ENCODE results near the gene SCAPER. TPM values are rescaled to one million over a fixed set of nuclear protein-coding genes. Genes with fewer than 3 reads are reported as not detected.

SCAPER gene
- total and polyA plus RNA-seq, 10 donors, result 3.9 to 53.3 (median 34.0) TPM

GRCh38 chr15:76625267-76625666, 279.9 kb downstream of the SCAPER start:
- 73 to 97% (median 90%) methylated on average over 3 to 4 of the region's 4 CpGs for WGBS, 5 donors

GRCh38 chr15:76614725-76615124, 290.4 kb downstream of the SCAPER start:
- DNase-seq, result no peak
- peaks cover 0 to 34% (median 23%) of the 10 kb centered on the region in 8 donors for H3K9me3 ChIP-seq
- TF ChIP-seq POLR2A (IDR thresholded peaks at IDR 0.05) (no peak), CTCF (IDR thresholded peaks at IDR 0.05 in 8 of 11, conservative IDR thresholded peaks at IDR 0.05 in 3 of 11) (no peak), POLR2AphosphoS5 (IDR thresholded peaks at IDR 0.05) (no peak)
- peaks cover 0 to 36% (median 0%) of the 10 kb centered on the region in 6 donors for H3K36me3 ChIP-seq
- H3K27ac ChIP-seq, result no peak overlapping the region
- intact Hi-C loops (cut with DNase I; ENCODE audit: low total_unique reads), result no loop called here
- H3K27me3 ChIP-seq (replicated peaks in 1 of 7), result no peaks in the 10 kb centered on the region
- no peak overlapping the region for H3K4me3 ChIP-seq
- H3K4me1 ChIP-seq, result no peaks in the 10 kb centered on the region

More at GRCh38 chr15:76625267-76625666, 279.9 kb downstream of the SCAPER start:
- Histone ChIP-seq H3K36me3 (peaks cover 0 to 23% (median 2%) of the 10 kb centered on the region in 6 donors), H3K27ac (no peak overlapping the region), H3K4me3 (no peak overlapping the region), H3K9me3 (no peaks in the 10 kb centered on the region), H3K4me1 (no peaks in the 10 kb centered on the region), H3K27me3 (replicated peaks in 1 of 7) (no peaks in the 10 kb centered on the region)
- TF ChIP-seq CTCF (IDR thresholded peaks at IDR 0.05 in 8 of 11, conservative IDR thresholded peaks at IDR 0.05 in 3 of 11) (no peak), POLR2A (IDR thresholded peaks at IDR 0.05) (no peak), POLR2AphosphoS5 (IDR thresholded peaks at IDR 0.05) (no peak)
- intact Hi-C loops (cut with DNase I; ENCODE audit: low total_unique reads), result no loop called here
- DNase-seq, result no peak

DNA sequence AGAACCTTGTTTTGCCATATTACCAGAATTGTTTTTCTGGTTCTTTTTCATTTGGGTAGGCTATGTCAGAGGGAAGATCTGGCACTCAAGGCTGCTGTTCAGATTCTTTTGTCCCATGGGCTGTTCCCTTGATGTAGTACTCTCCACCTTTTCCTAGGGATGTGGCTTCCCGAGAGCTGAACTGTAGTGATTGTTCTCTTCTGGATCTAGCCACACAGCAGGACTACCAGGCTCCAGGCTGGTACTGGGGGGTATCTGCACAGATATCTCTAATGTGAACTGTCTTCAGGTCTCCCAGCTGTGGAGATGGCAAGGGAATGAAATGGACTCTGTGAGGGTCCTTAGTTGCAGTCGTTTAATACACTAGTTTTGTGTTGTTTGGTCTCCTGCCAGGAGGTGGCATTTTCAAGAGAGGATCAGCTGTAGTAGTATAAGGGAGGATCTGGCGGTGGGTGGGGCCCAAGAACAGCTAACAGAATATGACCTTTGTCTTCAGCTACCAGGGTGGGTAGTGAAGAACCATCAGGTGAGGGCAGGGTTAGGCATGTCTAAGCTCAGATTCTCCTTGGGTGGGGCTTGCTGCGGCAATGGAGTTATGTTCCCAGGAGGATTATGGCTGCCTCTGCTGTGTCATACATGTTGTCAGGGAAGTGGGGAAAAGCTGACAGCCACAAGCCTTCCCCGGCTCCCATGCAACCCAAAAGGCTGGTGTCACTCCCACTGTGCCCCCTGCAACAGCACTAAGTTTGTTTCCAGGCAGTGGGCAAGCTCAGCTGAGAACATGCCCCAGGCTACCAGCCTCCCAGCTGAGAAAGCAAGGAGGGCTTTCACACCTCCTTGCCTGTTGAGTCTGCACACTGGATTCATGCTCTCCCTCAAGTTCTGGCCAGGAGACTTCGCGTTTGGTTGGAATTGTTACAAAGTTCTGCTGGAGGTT, 316.1 kb downstream of the SCAPER start:
- intact Hi-C loops (cut with DNase I; ENCODE audit: low total_unique reads), result no loop called here
- no peak for TF ChIP-seq POLR2AphosphoS5 (IDR thresholded peaks at IDR 0.05)
- TF ChIP-seq CTCF (IDR thresholded peaks at IDR 0.05 in 8 of 11, conservative IDR thresholded peaks at IDR 0.05 in 3 of 11), result no peak
- no peak for TF ChIP-seq POLR2A (IDR thresholded peaks at IDR 0.05)
- no peak for DNase-seq
- WGBS, 5 donors, result 89 to 96% (median 94%) methylated on average over 6 to 7 of the region's 7 CpGs
- Histone ChIP-seq H3K27me3 (replicated peaks in 1 of 7) (no peaks in the 10 kb centered on the region), H3K4me3 (no peak overlapping the region), H3K27ac (no peak overlapping the region), H3K36me3 (peaks cover 0 to 14% (median 2%) of the 10 kb centered on the region in 6 donors), H3K9me3 (peaks cover 0 to under 1% (median 0%) of the 10 kb centered on the region in 8 donors), H3K4me1 (no peaks in the 10 kb centered on the region)

DNA sequence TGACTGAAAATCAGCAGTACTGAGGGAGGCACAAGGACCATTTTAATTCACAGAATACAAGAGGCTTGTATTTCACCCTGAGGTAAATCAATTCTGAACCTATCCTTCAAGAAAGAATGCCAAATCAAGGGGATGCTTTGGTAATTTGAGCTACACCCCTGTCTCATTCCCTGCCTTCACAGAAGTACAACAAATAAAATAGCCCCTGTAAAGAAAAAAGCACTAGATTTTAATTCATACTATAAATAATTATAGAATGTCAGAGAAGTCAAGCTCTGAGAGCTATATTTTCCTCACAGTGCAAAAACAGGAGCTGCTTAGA, 319.6 kb downstream of the SCAPER start:
- no peak overlapping the region for H3K27ac ChIP-seq
- no peak for TF ChIP-seq CTCF (IDR thresholded peaks at IDR 0.05 in 8 of 11, conservative IDR thresholded peaks at IDR 0.05 in 3 of 11)
- TF ChIP-seq POLR2A (IDR thresholded peaks at IDR 0.05), result no peak
- TF ChIP-seq POLR2AphosphoS5 (IDR thresholded peaks at IDR 0.05), result no peak
- intact Hi-C loops (cut with DNase I; ENCODE audit: low total_unique reads), result no loop called here
- no peak for DNase-seq
- H3K27me3 ChIP-seq (replicated peaks in 1 of 7), result no peaks in the 10 kb centered on the region
- no peak overlapping the region for H3K4me3 ChIP-seq
- H3K9me3 ChIP-seq, result peaks cover 0 to 35% (median 29%) of the 10 kb centered on the region in 8 donors
- peaks cover 0 to 14% (median 2%) of the 10 kb centered on the region in 6 donors for H3K36me3 ChIP-seq
- no peaks in the 10 kb centered on the region for H3K4me1 ChIP-seq
